ENCODE data around the gene SLC25A22. TPM values are rescaled to one million over a fixed set of nuclear protein-coding genes. Genes with fewer than 3 reads are reported as not detected.

The SLC25A22 gene
- total RNA-seq (8.0 and 9.9 TPM in 2 replicates), polyA plus RNA-seq (10.4 and 19.9 TPM in 2 replicates), polyA minus RNA-seq (ENCODE audit: low replicate concordance) (13.5 and 24.9 TPM in 2 replicates)
- polyA plus RNA-seq (2012) = 13.7 and 28.7 TPM in 2 replicates

DNA sequence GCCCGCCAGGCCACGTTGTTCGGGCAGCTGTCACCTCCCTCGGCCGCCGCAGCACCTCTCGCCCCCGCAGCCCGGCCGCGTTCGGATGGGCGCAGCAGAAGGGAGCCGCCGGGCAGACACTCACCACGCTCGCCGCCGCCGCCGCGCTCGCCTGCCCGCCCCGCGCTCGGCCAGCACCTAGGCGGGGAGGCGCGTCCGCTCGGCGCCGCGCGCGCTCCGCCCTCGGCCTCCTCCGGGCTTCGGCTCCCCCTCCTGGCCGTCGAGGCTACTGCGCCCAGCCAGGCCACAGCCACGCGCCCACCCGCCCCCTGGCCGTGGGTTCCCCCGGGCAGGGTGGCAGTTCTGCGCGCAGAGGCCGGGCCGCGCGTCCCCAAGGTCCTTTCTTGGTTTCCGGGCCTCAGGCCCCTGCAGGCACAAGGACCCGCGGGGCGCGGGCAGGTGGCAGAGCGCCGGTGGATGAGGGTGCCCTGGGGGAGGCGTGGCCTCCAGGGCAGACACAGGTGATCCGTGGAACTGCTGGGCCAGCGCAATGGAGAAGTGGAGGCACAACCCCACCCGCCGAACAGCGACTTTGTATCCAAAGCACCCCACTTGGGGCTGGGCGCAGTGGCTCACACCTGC lies at the start of gene SLC25A22:
Gene SLC25A22, minus strand, starts transcription at position 189 of the 621 bp plus-strand sequence. CDS start 3,275 bp downstream, outside the sequence.
- Histone ChIP-seq H3K27ac (ENCODE audit: insufficient read depth, low read length) (peak within 1 kb of the TSS; percentile 88), H3K9me3 (ENCODE audit: control insufficient read depth, insufficient read depth, low read depth, low read length) (no peaks in the 10 kb centered on the region), H3K4me1 (ENCODE audit: control insufficient read depth, extremely low read depth, insufficient read depth, low read length) (peaks cover 7% of the 10 kb centered on the region), H3K4me2 (ENCODE audit: extremely low read depth, insufficient read depth, low read length) (peak within 1 kb of the TSS; percentile 100), H4K20me1 (ENCODE audit: control insufficient read depth, extremely low read depth, insufficient read depth, low read length) (no peaks in the 10 kb centered on the region), H3K36me3 (ENCODE audit: control insufficient read depth, insufficient read depth, low read length) (peaks cover 27% of the 10 kb centered on the region), H3K4me3 (replicated peaks in 1 of 4; ENCODE audit: control extremely low read depth in 1 of 4, insufficient read depth in 1 of 4, low read depth in 3 of 4, low read length in 4 of 4) (peak within 1 kb of the TSS; percentile 62 to 87 (median 74)), H3K79me2 (ENCODE audit: control insufficient read depth, insufficient read depth, low read length) (peaks cover 17% of the 10 kb centered on the region), H3K9ac (ENCODE audit: insufficient read depth, low read length) (peak within 1 kb of the TSS; percentile 78), H2AFZ (ENCODE audit: low read length) (peak within 1 kb of the TSS; percentile 17), H3K27me3 (ENCODE audit: control insufficient read depth, insufficient read depth, low read length) (no peaks in the 10 kb centered on the region)
- peak; percentile 63 to 68 for DNase-seq (ENCODE audit: low read depth in 2 of 2)
- TF ChIP-seq CTCF (conservative IDR thresholded peaks at IDR 0.05 in 1 of 2, IDR thresholded peaks at IDR 0.05 in 1 of 2; ENCODE audit: low read depth in 1 of 2, low read length in 2 of 2) (peak; percentile 38 to 56), EZH2 (IDR thresholded peaks at IDR 0.05; ENCODE audit: low read length, missing control alignments) (no peak)

- Histone ChIP-seq H3K79me2 (ENCODE audit: control insufficient read depth, insufficient read depth, low read length) (peaks cover 59% of the 10 kb centered on the region), H3K4me3 (replicated peaks in 1 of 4; ENCODE audit: control extremely low read depth in 1 of 4, insufficient read depth in 1 of 4, low read depth in 3 of 4, low read length in 4 of 4) (no peak overlapping the region), H3K27me3 (ENCODE audit: control insufficient read depth, insufficient read depth, low read length) (no peaks in the 10 kb centered on the region), H2AFZ (ENCODE audit: low read length) (no peak overlapping the region), H3K9me3 (ENCODE audit: control insufficient read depth, insufficient read depth, low read depth, low read length) (no peaks in the 10 kb centered on the region), H3K4me1 (ENCODE audit: control insufficient read depth, extremely low read depth, insufficient read depth, low read length) (peaks cover 39% of the 10 kb centered on the region), H3K9ac (ENCODE audit: insufficient read depth, low read length) (no peak overlapping the region), H3K4me2 (ENCODE audit: extremely low read depth, insufficient read depth, low read length) (no peak overlapping the region), H3K36me3 (ENCODE audit: control insufficient read depth, insufficient read depth, low read length) (peaks cover 3% of the 10 kb centered on the region), H4K20me1 (ENCODE audit: control insufficient read depth, extremely low read depth, insufficient read depth, low read length) (no peaks in the 10 kb centered on the region), H3K27ac (ENCODE audit: insufficient read depth, low read length) (no peak overlapping the region)
- TF ChIP-seq EZH2 (IDR thresholded peaks at IDR 0.05; ENCODE audit: low read length, missing control alignments) (no peak), CTCF (conservative IDR thresholded peaks at IDR 0.05 in 1 of 2, IDR thresholded peaks at IDR 0.05 in 1 of 2; ENCODE audit: low read depth in 1 of 2, low read length in 2 of 2) (no peak)
- DNase-seq (ENCODE audit: low read depth in 2 of 2) = no peak
Observed at GRCh38 chr11:847876-848275, 49.8 kb upstream of the SLC25A22 start.

GRCh38 chr11:846496-847098 lies 48.5 kb upstream of the SLC25A22 start:
- no peak overlapping the region for H2AFZ ChIP-seq (ENCODE audit: low read length)
- no peaks in the 10 kb centered on the region for H3K9me3 ChIP-seq (ENCODE audit: control insufficient read depth, insufficient read depth, low read depth, low read length)
- H4K20me1 ChIP-seq (ENCODE audit: control insufficient read depth, extremely low read depth, insufficient read depth, low read length) = peaks cover 2% of the 10 kb centered on the region
- peaks cover 39% of the 10 kb centered on the region for H3K4me1 ChIP-seq (ENCODE audit: control insufficient read depth, extremely low read depth, insufficient read depth, low read length)
- no peak overlapping the region for H3K9ac ChIP-seq (ENCODE audit: insufficient read depth, low read length)
- H3K27me3 ChIP-seq (ENCODE audit: control insufficient read depth, insufficient read depth, low read length) = no peaks in the 10 kb centered on the region
- no peak overlapping the region for H3K4me3 ChIP-seq (replicated peaks in 1 of 4; ENCODE audit: control extremely low read depth in 1 of 4, insufficient read depth in 1 of 4, low read depth in 3 of 4, low read length in 4 of 4)
- peaks cover 3% of the 10 kb centered on the region for H3K36me3 ChIP-seq (ENCODE audit: control insufficient read depth, insufficient read depth, low read length)
- H3K4me2 ChIP-seq (ENCODE audit: extremely low read depth, insufficient read depth, low read length) = peak overlapping the region; percentile 62
- DNase-seq (ENCODE audit: low read depth in 2 of 2) = no peak
- H3K27ac ChIP-seq (ENCODE audit: insufficient read depth, low read length) = peak overlapping the region; percentile 87
- TF ChIP-seq CTCF (conservative IDR thresholded peaks at IDR 0.05 in 1 of 2, IDR thresholded peaks at IDR 0.05 in 1 of 2; ENCODE audit: low read depth in 1 of 2, low read length in 2 of 2) (no peak), EZH2 (IDR thresholded peaks at IDR 0.05; ENCODE audit: low read length, missing control alignments) (no peak)
- H3K79me2 ChIP-seq (ENCODE audit: control insufficient read depth, insufficient read depth, low read length) = peaks cover 61% of the 10 kb centered on the region
